ENCODE results near the gene ARHGAP9.

The ARHGAP9 gene

GRCh38 chr12:57456737-57457490 is 22.8 kb downstream of the ARHGAP9 start:
- H3K4me3 ChIP-seq (ENCODE audit: low read length): no peak overlapping the region
- TF ChIP-seq ZNF274 (IDR thresholded peaks at IDR 0.05; ENCODE audit: low read depth, low read length): no peak

- H3K4me3 ChIP-seq (ENCODE audit: low read length): no peak overlapping the region
- TF ChIP-seq ZNF274 (IDR thresholded peaks at IDR 0.05; ENCODE audit: low read depth, low read length): no peak
Measured at GRCh38 chr12:57456145-57456700, 23.4 kb downstream of the ARHGAP9 start.

- no peak overlapping the region for H3K4me3 ChIP-seq (ENCODE audit: low read length)
- TF ChIP-seq ZNF274 (IDR thresholded peaks at IDR 0.05; ENCODE audit: low read depth, low read length): no peak
Measured at GRCh38 chr12:57455374-57456144, 24.1 kb downstream of the ARHGAP9 start.

GRCh38 chr12:57454566-57455373 is 24.9 kb downstream of the ARHGAP9 start, which contains the start of gene INHBE:
Gene INHBE (plus strand): TSS chr12:57455307. CDS start chr12:57455537, 230 bp downstream.
- TF ChIP-seq ZNF274 (IDR thresholded peaks at IDR 0.05; ENCODE audit: low read depth, low read length): no peak
- no peak within 1 kb of the TSS for H3K4me3 ChIP-seq (ENCODE audit: low read length)

GRCh38 chr12:57454213-57454565 is 25.5 kb downstream of the ARHGAP9 start:
- TF ChIP-seq ZNF274 (IDR thresholded peaks at IDR 0.05; ENCODE audit: low read depth, low read length): no peak
- no peak overlapping the region for H3K4me3 ChIP-seq (ENCODE audit: low read length)

GRCh38 chr12:57452937-57453509 is 26.6 kb downstream of the ARHGAP9 start:
- no peak overlapping the region for H3K4me3 ChIP-seq (ENCODE audit: low read length)
- no peak for TF ChIP-seq ZNF274 (IDR thresholded peaks at IDR 0.05; ENCODE audit: low read depth, low read length)

- TF ChIP-seq ZNF274 (IDR thresholded peaks at IDR 0.05; ENCODE audit: low read depth, low read length): no peak
- no peak overlapping the region for H3K4me3 ChIP-seq (ENCODE audit: low read length)
Measured at GRCh38 chr12:57452181-57452936, 27.3 kb downstream of the ARHGAP9 start.

- H3K4me3 ChIP-seq (ENCODE audit: low read length): no peak overlapping the region
- TF ChIP-seq ZNF274 (IDR thresholded peaks at IDR 0.05; ENCODE audit: low read depth, low read length): no peak
Measured at GRCh38 chr12:57451233-57451778, 28.4 kb downstream of the ARHGAP9 start.

- H3K4me3 ChIP-seq (ENCODE audit: low read length): no peak overlapping the region
- no peak for TF ChIP-seq ZNF274 (IDR thresholded peaks at IDR 0.05; ENCODE audit: low read depth, low read length)
Measured at GRCh38 chr12:57450057-57450456, 29.6 kb downstream of the ARHGAP9 start.

GRCh38 chr12:57449375-57449774 is 30.3 kb downstream of the ARHGAP9 start:
- H3K4me3 ChIP-seq (ENCODE audit: low read length): no peak overlapping the region
- TF ChIP-seq ZNF274 (IDR thresholded peaks at IDR 0.05; ENCODE audit: low read depth, low read length): no peak

- no peak overlapping the region for H3K4me3 ChIP-seq (ENCODE audit: low read length)
- TF ChIP-seq ZNF274 (IDR thresholded peaks at IDR 0.05; ENCODE audit: low read depth, low read length): no peak
Measured at GRCh38 chr12:57448669-57449068, 31.0 kb downstream of the ARHGAP9 start.

- no peak overlapping the region for H3K4me3 ChIP-seq (ENCODE audit: low read length)
- TF ChIP-seq ZNF274 (IDR thresholded peaks at IDR 0.05; ENCODE audit: low read depth, low read length): no peak
Measured at GRCh38 chr12:57446292-57446960, 33.2 kb downstream of the ARHGAP9 start.
